ENCODE measurements around the gene CLDN20.
"Not testable (repeated sequence)": the region's sequence is repeated elsewhere in the genome, so short reads cannot be mapped to it uniquely, and the experiment has no call there.

Gene CLDN20

DNA sequence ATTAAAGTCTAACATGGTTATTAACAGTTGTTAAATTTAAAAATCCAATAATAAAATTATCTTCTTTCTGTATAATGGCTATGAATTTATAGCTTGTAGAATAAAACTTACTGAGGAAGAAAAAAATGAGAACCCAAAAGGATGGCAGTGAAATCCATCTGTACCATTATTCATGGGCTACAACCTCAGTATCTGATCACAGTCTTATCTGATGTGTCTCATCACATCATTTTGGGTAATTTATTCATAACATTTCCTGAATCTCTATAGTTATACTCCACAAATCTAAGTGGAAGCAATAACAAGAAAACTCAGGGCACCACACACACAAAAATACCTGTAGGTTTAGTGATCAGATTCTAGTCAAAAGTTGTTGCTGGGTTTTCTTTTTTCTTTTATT, 7.3 kb downstream of the CLDN20 start:
- no peak for DNase-seq

DNA sequence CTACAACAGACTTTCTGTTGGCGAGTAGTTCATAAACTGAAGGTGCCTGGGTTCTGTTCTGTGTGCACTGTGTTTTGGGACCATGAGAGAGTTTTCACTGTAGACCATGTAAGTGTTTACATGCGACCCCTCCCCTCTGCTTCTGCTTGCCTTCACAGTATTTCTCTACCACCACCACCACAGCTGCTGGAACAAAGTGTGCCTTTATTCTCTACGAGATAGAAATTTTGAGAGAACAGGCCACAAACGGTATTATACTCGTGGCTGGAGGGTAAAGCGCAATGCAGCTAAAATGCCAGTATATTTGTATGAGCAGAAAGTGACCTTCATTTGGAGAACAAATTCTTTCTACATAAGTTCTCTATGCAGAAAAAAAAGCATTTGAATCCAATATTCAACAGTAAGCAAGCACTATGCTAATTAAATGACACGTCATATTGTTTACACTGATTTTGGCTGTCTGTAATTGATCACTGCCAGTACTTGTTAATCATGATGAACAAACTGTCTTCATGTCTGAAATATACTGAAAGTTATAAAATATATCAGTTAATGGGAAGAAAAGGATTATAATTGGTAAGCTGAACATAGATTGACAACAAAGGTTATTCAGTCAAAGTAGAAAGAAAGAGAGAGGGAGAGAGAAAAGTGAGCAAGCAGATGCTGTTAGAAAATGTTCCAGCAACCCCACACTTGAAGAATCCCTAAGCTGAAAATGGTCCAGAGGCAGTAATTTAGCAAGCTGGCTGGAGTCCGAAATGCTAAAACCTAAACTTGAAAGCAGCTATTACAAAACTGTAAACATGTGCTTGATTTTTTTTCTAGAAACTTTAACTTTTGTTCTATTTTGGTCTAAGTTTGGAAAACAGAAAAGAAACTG, 8.8 kb downstream of the CLDN20 start:
- no peak for DNase-seq

DNA sequence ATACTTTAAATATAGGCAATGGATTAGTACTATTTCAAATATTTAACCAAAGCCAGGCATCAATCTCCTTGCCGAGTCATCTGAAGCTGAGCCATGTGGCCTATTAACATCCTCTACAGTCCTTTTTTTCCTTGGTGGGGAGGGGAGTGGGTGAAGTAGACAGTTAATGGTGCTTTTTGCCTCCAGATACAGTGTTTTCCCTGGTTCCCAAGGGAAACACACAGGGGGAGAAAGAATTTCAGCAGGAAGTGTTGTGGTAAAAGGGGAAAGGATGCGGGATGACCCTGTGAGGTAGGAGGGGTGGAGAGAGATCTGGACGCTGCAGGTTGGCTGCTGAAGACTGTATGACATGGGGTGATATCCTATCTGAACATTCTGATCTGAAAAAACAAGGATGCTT, 9.6 kb downstream of the CLDN20 start:
- DNase-seq = no peak

DNA sequence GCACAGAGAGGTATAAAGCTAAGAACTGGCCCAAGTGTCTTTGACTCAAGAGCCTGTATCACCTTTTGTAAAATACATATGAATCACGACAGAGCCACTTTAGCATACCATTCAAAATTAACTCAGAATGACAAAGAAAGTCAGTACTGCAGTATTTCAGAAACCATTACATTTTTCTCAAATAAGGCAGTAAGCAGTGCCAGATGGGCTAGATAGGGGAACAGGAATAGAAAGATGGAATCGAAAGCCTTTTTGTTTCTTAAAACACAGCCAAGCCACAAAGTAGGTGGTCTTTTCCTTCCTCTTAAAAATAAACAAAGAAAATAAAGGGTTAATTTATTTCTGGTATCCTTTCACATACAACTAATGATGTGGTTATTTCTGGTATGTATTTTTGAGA, 10.3 kb downstream of the CLDN20 start:
- no peak for DNase-seq

DNA sequence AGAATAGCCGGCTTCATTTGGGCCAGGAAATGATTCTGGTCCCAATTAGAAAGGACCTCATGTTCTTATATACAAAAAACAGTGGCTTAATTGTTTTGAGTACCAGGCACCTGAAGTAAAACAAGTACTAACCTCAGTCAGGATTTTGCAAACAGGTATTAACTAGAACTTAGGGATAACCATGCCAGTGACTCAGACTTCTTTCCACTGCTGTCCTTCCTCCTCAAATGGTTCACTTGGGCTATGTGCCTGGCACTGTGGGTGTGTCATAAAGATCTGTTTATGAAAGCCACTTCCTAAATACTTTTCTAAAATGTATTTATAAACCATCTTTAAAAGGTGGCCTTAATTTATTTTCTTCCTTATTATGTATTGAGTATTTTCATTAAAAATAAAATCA, 10.7 kb downstream of the CLDN20 start:
- no peak for DNase-seq

DNA sequence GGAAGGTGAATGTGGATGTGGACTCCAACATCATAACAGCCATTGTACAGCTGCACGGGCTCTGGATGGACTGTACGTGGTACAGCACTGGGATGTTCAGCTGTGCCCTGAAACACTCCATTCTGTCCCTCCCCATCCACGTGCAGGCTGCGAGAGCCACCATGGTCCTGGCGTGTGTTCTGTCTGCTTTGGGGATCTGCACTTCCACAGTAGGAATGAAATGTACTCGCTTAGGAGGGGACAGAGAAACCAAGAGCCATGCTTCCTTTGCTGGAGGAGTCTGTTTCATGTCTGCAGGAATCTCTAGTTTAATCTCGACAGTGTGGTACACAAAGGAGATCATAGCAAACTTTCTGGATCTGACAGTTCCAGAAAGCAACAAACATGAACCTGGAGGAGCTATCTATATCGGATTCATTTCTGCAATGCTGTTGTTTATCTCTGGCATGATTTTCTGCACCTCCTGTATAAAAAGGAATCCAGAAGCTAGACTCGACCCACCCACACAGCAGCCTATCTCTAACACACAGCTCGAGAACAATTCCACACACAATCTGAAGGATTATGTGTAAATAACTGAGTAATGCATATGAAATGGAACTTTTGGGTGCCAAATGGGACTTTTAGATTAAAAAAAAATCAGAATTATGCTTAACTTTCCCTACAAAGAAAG, 12.1 kb downstream of the CLDN20 start:
- no peak for DNase-seq

DNA sequence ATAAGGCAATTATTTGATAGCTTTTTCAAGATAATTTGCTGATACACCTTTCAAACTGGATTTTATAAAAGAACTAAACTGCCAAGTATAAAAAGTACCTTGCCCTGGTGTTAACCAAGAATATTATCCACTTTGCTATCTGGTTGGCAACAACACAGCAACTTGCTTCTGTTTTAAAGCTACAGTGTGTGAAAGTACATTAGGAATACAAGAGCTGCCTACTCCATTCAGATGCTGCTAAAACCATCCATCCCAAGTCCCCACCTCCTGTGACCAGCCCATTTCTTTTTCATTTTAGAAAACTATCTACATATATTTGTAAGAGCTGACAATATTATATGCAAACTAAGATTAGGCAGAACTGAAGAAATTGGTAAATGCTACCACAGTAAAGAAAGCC, 12.8 kb downstream of the CLDN20 start:
- no peak for DNase-seq

DNA sequence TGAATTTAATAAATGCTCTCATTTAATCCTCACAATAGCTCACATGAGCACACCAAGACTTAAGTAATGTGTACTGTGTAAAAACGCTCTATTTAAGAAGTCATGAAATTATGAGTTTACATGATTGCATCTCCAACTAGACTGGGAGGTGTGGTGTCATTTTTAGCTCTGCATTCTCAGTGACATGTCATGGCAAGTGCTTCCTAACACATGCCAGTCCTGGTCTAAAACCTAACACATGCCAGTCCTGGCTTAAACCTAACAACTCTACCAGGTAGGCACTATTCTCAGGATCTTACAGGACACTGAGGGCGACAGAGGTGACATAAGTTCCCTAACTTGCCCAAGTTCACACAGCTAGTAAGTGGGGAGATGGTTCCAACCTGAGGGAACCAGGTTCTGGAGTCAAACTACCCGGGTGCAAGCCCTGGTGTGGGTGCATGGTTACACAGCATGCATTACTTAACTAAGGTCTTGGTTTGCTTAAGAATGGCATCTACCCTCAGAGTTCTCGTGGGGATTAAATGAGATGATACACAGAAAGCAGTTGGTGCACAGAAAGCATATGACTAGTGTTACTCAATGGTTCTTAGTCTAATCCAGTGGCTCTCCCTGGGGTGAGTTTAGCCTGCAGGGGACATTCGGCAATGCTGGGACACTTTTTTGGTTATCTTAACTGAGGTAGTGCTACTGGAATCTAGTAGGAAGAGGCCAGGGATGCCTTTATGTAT, 14.7 kb downstream of the CLDN20 start:
- DNase-seq = no peak

DNA sequence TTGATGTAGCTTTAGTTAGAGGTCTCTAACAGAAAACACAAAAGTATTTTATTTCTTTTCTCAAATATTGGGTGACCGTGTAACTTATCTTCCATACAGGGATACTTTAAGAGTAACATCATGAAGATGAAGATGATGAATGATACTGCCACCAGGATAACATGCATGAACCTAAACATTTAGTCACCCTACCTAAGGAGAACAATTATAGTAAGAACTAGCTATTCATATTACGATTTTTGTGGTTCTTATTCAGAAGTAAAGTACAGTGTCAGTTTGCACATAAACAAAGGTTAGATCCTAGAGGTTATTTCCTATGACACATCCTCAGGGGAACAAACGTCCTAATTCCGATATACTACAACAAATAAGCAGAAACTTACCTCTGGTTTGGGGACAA, 21.0 kb downstream of the CLDN20 start:
- DNase-seq = peak; percentile 31

DNA sequence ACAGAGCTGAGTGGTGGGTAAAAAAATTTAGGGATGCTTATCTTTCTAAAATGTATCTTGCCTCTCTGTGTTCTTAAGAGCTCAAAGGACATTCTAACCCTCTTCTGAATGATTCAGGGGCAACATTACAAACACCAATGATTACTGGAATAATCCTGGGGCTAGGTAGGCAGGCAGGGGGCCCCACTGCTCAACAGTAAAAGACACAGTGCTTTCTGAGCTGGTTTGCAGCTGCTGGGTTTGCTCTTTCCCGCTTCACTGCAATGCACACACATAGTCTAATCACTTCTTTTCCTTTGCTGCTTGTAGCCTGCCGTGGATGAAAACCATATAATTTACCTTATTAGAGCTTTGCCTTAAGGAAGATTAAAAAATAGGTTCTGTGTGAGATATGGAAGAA, 23.9 kb downstream of the CLDN20 start:
- no peak for DNase-seq

DNA sequence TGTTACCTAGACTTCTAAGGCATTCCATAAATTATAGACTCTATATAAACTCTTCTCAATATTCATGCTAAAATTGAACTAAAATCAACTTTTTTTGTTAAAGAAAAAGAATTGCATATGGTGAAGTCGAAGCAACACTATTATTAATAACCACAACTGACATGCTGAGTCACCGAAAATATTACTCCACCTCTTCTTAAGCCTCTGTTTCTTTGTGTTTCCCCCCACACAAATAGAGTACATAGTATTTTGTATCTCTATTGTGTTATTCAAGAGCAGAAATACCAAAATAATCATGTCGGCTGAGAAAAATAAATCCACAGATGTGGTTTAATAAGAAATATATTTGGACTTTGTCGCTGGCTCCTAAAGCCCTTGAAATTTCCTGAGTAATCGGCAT, 26.7 kb downstream of the CLDN20 start:
- no peak for DNase-seq

DNA sequence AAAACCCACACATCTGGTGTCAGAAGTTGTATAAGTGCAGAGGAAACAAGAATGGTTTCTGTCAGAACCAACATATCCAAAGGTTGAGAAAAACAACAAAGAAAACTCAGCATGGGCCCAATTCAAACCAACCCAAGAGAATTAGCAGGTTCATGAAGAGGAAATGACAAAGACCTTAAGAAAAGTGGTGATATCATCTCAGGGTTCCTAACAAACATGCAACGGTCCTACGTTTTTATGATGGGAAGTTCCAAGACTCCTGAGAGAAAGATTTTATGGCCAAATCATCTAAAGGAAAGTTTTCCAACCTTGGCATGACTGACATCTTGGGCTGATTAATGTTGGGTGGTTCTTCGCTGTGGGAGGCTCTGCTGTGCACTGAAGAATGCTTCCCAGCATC, 27.5 kb downstream of the CLDN20 start:
- DNase-seq = no peak

DNA sequence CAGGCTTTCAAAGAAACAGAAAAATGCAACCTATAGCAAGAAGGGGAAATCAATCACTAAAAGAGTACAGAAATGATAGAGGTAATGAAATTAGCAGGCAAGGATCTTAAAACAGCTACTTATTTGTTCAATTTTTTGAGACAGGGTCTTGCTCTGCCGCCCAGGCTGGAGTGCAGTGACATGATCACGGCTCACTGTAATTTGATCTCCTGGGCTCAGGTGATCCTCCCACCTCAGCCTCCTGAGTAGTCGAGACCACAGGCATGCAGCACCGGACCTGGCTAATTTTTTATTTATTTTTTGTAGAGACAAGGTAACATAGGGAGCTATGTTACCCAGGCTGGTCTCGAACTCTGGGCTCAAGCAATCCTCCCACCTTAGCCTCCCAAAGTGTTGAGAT, 28.9 kb downstream of the CLDN20 start:
- DNase-seq = no peak

DNA sequence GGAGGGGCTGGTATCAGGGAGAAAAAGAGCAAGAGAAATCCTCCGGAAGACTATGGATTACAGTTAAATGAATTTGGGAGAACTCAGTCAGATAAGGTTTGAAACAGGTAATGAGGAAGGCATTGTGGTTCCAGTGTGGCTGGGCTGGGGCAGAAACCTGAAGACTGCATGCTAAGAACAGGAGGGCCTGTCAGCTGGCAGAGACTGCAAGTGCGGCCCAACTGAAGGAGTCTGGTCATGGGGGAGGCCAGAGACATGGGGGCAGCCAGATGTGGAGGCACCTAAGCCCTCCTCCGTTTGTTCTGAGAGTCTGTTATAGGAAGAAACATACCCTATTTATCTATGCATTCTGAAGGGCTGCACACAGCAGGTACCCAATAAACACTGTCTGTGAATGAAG, 33.9 kb downstream of the CLDN20 start:
- no peak for DNase-seq

DNA sequence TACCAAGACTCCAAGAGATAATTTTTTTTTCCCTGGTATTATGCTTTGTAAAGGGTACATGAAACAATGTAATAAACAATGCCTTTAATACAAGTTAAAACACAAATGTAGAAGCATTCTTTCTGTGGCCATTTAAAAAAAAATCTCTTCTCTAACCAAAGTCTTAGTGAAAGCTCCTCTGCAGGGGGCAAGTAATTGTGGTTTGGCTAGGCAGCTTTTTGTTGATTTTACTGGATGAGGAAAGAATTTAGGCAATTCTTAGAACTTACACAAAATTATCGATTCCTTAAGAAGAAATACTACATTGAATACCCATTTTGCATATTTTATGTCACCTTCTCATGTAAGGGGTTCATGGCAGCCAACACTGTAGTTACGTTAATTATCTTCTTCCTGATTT, 38.1 kb downstream of the CLDN20 start:
- DNase-seq = no peak

DNA sequence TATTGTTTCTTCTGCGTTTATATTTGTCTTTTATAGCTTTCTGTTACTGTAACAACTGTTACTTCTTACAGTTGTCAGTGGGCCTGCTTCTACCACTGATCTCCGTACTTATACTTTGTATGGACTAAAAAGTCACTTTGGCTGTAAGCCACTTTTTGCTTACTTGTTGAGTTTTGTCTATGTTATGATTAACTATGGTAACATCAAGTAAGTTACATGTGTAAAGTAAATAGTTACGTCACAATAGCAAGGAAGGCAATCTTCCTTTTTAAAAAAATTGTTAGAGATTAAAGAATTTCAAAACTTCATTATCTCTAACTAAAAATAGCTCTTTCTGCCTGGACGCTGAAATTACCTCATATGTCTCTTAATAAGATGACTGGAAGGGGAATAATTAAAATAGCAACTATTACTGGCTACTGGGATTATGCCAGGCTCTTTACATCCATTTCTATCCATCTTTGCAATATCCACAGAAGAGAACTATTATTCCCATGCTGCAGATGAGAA, 39.6 kb downstream of the CLDN20 start:
- DNase-seq = no peak

DNA sequence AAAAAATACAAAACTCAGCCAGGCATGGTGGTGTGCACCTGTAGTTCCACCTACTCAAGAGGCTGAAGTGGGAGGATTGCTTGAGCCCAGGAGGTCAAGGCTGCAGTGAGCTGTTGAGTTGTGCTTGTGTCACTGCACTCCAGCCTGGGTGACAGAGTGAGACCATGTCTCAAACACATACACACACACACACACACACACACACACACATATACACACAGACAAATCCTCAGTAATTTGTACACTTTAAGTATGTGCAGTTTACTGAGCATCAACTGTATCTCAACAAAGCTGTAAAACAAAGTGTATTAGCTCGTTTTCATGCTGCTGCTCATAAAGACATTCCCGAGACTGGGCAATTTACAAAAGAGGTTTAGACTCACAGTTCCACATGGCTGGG, 43.1 kb downstream of the CLDN20 start:
- no peak for DNase-seq

DNA sequence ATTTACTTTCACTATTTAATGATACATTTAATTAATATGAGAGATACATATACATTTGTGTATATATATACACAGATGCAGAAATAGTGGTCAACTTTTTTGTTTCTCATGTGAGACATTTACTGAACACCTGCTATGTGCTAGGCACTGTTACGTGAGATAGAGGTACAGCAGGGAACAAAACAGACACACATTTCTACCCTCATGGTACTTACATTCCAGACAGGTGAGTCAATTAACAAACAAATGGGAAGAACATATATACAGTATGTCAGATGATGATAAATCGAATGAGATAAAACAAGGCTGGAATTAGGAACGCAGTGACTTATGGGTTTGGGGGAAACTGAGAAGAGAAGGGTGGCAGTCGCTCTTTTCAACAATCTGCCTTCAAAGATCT, 45.3 kb downstream of the CLDN20 start:
- DNase-seq = no peak

DNA sequence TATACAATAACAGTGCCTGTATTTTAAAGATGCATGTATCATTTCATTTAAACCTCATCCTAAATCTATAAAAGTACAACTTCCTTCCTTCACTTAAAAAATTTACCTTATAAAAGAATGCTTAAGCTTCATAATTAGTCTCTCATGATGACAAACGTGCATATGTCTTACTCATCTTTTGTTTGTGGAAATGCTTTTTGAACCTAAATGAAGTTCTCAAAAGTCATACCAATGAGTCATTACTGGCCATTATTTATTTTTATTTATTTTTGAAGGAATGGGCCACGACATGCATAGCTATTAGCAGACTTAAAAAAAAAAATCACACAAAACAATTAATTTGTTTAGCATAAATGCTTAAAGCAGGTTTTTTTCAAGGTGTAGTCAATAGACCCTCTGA, 46.8 kb downstream of the CLDN20 start:
- no peak for DNase-seq

DNA sequence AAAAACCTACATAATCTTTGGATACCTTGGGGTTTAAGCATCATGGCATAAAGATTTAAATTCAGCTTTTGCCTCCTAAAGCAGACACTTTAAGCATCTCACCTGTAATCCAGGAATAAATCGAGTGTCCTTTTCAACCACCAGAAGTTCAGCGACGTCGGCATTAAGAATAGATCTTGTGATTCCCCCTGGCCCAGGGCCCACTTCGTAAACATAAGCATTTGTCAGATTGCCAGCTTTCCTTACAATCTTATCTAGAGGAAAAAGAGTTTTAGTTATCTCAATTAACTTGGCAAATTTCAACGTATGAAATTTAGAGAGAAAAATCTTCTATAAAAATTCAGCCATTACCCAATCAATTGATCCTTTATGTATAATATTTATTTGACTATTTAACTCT, 47.3 kb downstream of the CLDN20 start:
- DNase-seq = no peak

DNA sequence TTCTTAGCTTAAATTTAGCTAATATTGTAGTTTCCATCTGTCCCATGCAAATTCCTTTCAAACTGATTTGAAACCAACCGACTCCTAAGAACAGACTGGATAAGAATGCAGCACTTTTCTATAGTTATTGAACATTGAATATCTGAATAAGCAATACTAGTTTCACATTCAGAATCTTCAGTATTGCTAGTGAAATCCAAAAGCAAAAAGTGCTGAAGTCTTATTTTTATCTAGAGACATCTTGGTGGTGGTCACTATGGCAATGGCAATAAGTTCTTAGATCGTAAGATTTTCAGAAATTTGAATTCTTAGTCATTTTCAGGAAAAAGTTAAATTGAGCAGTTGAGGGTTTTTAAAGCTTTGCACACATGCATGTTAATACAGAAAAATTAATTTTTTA, 47.8 kb downstream of the CLDN20 start:
- DNase-seq = no peak

DNA sequence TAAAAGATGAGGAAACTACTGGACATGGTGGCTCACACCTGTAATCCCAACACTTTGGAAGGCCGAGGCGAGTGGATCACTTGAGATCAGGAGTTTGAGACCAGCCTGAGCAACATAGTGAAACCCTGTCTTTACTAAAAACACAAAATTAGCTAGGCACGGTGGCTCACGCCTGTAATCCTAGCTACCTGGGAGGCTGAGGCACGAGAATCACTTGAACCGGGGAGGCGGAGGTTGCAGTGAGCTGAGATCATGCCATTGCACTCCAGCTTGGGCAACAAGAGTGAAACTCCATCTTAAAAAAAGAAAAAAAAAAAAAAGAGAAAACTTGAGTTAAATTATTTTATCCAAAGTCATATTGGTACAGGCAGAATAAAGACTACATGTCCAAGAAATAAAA, 49.1 kb downstream of the CLDN20 start:
- DNase-seq = not testable (repeated sequence)

DNA sequence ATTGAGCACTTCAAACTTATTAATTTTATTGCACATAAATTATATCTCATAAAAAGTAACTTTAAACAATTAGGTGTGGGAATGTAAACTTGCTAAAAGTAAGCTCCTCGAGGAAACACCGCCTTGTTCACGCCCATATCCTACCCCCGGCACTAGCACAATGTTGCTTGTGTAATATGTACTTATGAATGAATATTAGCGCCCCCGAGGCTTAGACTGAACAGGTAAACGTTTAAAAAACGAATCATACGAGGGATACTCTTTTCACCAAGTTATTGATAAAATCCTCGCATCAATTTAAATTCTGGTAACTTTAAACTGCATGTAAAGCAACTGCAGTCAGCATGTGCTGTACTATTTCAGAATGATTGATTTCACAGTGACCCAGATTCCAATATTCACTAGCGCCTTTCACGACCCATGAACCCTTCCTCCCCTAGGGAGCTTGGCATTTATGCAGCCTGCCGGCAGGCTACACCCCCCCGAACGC, 49.8 kb downstream of the CLDN20 start:
- peak; percentile 17 for DNase-seq
